Vagina (tissue), 2 donors: ENCODE results near the gene TTC7B. TPM values are rescaled to one million over a fixed set of nuclear protein-coding genes. Genes with fewer than 3 reads are reported as not detected.

Experiments
- DNase-seq, 2 donors: peaks; one replicate each; pipeline ENCODE4 v3.0.0-alpha.2; 2017; ENCODE audit errors: extremely low spot score in 2 of 2
- H3K27ac ChIP-seq: fragments of 200-600 bp; sonication (generic); one replicate; pipeline ENCODE4 v1.5.1; 2019
- H3K27me3 ChIP-seq: fragments of 200-600 bp; sonication (generic); one replicate; pipeline ENCODE4 v1.5.1; 2019
- H3K36me3 ChIP-seq, 2 donors: fragments of 200-600 bp; sonication (generic); one replicate each; pipeline ENCODE4 v1.5.1; 2017 to 2019
- H3K4me1 ChIP-seq: fragments of 200-600 bp; sonication (generic); one replicate; pipeline ENCODE4 v1.5.1; 2019
- H3K4me3 ChIP-seq, 2 donors: fragments of 200-600 bp; sonication (generic); 1 replicate in 1 of 2; 2 replicates in 1 of 2; pipeline ENCODE4 v1.5.1; 2016 to 2019
- H3K9me3 ChIP-seq: fragments of 200-600 bp; sonication (generic); one replicate; pipeline ENCODE4 v1.5.1; 2019
- POLR2A ChIP-seq, 2 donors: fragments of 450-650 bp; IDR thresholded peaks; one replicate each; pipeline ENCODE4 v1.6.1; 2017; ENCODE audit warnings: antibody characterized with exemption in 2 of 2, mild to moderate bottlenecking in 2 of 2, moderate library complexity in 2 of 2
- POLR2AphosphoS5 ChIP-seq, 2 donors: sonication (generic); formaldehyde crosslinking; IDR thresholded peaks; one replicate each; pipeline ENCODE4 v1.9.0; 2017; ENCODE audit warnings: antibody characterized with exemption in 2 of 2, mild to moderate bottlenecking in 2 of 2, low read depth in 1 of 2; ENCODE audit not compliant: insufficient read depth in 1 of 2
- intact Hi-C: fragments of 100-400 bp; cut with DNase I; formaldehyde crosslinking; loops from one replicate; pipeline ENCODE4 v1.15.1; 2023
- total RNA-seq: library from RNA; depleted of rRNA; stranded (reverse); fragments of >200 nt; gene quantifications from one replicate; pipeline ENCODE4 v1.2.3, GENCODE V29; 2016
- TF ChIP-seq, protein P1 (sequence below), 3 experiments: fragments of 450-650 bp in 2 of 3; fragments of 200-600 bp in 1 of 3; sonication (generic) in 1 of 3; IDR thresholded peaks; one replicate each; pipeline ENCODE4 v1.5.1; 2017 to 2019; ENCODE audit warnings: antibody characterized with exemption in 3 of 3, mild to moderate bottlenecking in 2 of 3, moderate library complexity in 2 of 3

TTC7B gene
- total RNA-seq, 1 donor from 2014 or later = 56.0 TPM

DNA sequence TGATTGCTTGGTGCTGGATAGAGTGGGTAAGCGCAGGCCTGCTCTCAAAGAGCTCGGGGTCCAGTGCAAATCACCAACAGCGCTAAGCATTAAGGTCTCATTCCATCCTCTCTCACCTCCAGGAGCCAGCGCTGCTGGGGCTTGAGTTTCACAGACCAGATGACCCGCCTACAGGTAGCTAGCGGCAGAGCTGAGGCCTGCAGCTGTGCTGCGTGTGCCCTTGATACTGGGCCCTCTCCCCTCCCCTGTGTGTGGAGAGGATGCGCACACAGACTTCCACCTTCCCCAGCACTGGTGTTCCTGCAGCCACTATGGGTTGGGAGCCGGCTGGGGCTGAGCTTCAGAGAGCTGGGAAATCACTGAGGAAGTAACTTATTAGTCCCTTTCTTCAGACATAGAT, 269.5 kb downstream of the TTC7B start:
- no peaks in the 10 kb centered on the region for H3K9me3 ChIP-seq
- H3K4me1 ChIP-seq = peaks cover 16% of the 10 kb centered on the region
- no peaks in the 10 kb centered on the region for H3K36me3 ChIP-seq
- no peaks in the 10 kb centered on the region for H3K27me3 ChIP-seq
- no peak for TF ChIP-seq POLR2A (IDR thresholded peaks at IDR 0.05)
- TF ChIP-seq, protein P1, sequence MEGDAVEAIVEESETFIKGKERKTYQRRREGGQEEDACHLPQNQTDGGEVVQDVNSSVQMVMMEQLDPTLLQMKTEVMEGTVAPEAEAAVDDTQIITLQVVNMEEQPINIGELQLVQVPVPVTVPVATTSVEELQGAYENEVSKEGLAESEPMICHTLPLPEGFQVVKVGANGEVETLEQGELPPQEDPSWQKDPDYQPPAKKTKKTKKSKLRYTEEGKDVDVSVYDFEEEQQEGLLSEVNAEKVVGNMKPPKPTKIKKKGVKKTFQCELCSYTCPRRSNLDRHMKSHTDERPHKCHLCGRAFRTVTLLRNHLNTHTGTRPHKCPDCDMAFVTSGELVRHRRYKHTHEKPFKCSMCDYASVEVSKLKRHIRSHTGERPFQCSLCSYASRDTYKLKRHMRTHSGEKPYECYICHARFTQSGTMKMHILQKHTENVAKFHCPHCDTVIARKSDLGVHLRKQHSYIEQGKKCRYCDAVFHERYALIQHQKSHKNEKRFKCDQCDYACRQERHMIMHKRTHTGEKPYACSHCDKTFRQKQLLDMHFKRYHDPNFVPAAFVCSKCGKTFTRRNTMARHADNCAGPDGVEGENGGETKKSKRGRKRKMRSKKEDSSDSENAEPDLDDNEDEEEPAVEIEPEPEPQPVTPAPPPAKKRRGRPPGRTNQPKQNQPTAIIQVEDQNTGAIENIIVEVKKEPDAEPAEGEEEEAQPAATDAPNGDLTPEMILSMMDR (IDR thresholded peaks at IDR 0.05) = no peak
- TF ChIP-seq POLR2AphosphoS5 (IDR thresholded peaks at IDR 0.05; ENCODE audit: insufficient read depth in 1 of 2, low read depth in 1 of 2) = no peak
- DNase-seq = no peak
- no peak overlapping the region for H3K27ac ChIP-seq
- intact Hi-C loops = no loop called here
- H3K4me3 ChIP-seq = no peak overlapping the region

DNA sequence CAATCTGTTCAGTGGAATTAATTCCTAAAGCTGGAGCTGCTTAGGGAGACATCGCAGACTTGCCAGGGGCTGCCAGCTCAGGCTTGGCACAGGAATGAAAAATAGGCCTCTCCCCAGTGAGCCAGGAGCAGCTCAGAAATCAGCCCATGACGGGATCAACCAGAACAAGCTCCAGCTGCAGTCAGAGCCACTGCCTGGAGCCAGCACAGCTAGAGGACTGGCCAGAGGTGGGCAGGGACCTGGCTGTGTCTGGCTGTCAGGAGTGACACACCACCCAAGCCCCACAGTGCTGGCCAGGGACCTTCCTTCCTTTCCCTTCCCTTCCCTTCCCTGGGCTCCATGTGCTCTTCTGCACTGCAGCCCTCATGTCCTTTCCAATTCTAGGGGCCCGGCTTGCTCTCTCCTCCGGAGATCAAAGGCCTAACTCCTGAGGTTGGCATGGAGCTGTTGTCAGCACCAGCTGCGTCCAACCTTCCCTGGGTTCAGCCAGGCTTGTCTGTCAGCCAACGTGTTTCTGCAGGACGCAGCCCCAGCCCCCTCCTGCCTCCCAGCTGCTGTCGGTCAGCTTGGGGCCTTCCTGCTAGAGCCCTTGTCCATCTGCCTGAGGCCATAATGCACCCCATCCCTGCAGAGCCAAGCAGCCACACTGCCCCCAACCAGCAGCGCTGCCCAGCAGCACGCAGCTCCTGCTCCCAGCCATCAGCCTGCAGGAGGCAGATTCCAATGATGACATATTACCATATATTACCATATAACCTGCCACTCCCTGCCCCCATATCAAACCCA, 270.1 kb downstream of the TTC7B start:
- no peaks in the 10 kb centered on the region for H3K9me3 ChIP-seq
- H3K4me1 ChIP-seq = peaks cover 10% of the 10 kb centered on the region
- intact Hi-C loops = no loop called here
- no peak for TF ChIP-seq POLR2AphosphoS5 (IDR thresholded peaks at IDR 0.05; ENCODE audit: insufficient read depth in 1 of 2, low read depth in 1 of 2)
- TF ChIP-seq POLR2A (IDR thresholded peaks at IDR 0.05) = no peak
- TF ChIP-seq, protein P1 (IDR thresholded peaks at IDR 0.05) = no peak
- no peaks in the 10 kb centered on the region for H3K27me3 ChIP-seq
- no peaks in the 10 kb centered on the region for H3K36me3 ChIP-seq
- no peak overlapping the region for H3K4me3 ChIP-seq
- DNase-seq = no peak
- no peak overlapping the region for H3K27ac ChIP-seq

DNA sequence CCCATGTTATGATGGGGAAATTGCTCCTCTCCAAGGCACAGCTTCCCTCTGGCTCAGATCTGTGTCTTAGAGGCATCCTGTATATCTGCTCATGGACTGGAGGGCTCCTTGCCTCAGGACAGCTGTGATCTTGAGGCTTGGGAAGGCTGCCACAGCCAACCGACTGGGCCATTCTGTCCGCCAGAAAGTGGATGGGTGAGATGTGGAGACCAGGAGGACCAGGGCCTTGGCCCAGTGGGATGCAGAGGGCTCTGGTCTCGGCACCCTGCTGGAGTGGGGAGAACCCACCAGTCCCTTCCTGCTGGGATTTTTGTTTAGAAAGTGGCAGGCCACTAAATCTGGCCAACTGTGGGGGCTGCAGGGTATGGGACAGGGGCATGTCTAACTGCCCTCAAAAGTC, 270.8 kb downstream of the TTC7B start:
- Histone ChIP-seq H3K4me3 (no peak overlapping the region), H3K9me3 (no peaks in the 10 kb centered on the region), H3K36me3 (no peaks in the 10 kb centered on the region), H3K27ac (no peak overlapping the region), H3K27me3 (no peaks in the 10 kb centered on the region), H3K4me1 (peaks cover 6% of the 10 kb centered on the region)
- DNase-seq = no peak
- TF ChIP-seq, protein P1 (IDR thresholded peaks at IDR 0.05) = no peak
- TF ChIP-seq POLR2A (IDR thresholded peaks at IDR 0.05) (no peak), POLR2AphosphoS5 (IDR thresholded peaks at IDR 0.05; ENCODE audit: insufficient read depth in 1 of 2, low read depth in 1 of 2) (no peak)
- intact Hi-C loops = no loop called here

GRCh38 chr14:90544971-90545370, 271.3 kb downstream of the TTC7B start:
- H3K27ac ChIP-seq = no peak overlapping the region
- TF ChIP-seq, protein P1 (IDR thresholded peaks at IDR 0.05) = no peak
- TF ChIP-seq POLR2A (IDR thresholded peaks at IDR 0.05) (no peak), POLR2AphosphoS5 (IDR thresholded peaks at IDR 0.05; ENCODE audit: insufficient read depth in 1 of 2, low read depth in 1 of 2) (no peak)
- H3K36me3 ChIP-seq = no peaks in the 10 kb centered on the region
- H3K4me3 ChIP-seq = no peak overlapping the region
- H3K4me1 ChIP-seq = peaks cover 6% of the 10 kb centered on the region
- H3K27me3 ChIP-seq = no peaks in the 10 kb centered on the region
- H3K9me3 ChIP-seq = no peaks in the 10 kb centered on the region
- no peak for DNase-seq
- intact Hi-C loops = no loop called here

GRCh38 chr14:90544566-90544965, 271.7 kb downstream of the TTC7B start:
- Histone ChIP-seq H3K4me1 (peaks cover 6% of the 10 kb centered on the region), H3K36me3 (no peaks in the 10 kb centered on the region), H3K9me3 (no peaks in the 10 kb centered on the region), H3K4me3 (no peak overlapping the region), H3K27ac (no peak overlapping the region), H3K27me3 (no peaks in the 10 kb centered on the region)
- intact Hi-C loops = no loop called here
- TF ChIP-seq, protein P1 (IDR thresholded peaks at IDR 0.05) = no peak
- TF ChIP-seq POLR2AphosphoS5 (IDR thresholded peaks at IDR 0.05; ENCODE audit: insufficient read depth in 1 of 2, low read depth in 1 of 2) (no peak), POLR2A (IDR thresholded peaks at IDR 0.05) (no peak)
- no peak for DNase-seq
